ENCODE data around the gene TRPM7. TPM values are rescaled to one million over a fixed set of nuclear protein-coding genes. Genes with fewer than 3 reads are reported as not detected.

TRPM7 gene
- total RNA-seq, 1 donor from 2014 or later, result 41.2 TPM

- no peak within 1 kb of the TSS for H3K9ac ChIP-seq (ENCODE audit: low read depth in 1 of 3, low read length in 3 of 3)
- H3K36me3 ChIP-seq (ENCODE audit: control insufficient read depth in 3 of 3, insufficient read depth in 3 of 3, low read length in 3 of 3), result no peaks in the 10 kb centered on the region
- no peaks in the 10 kb centered on the region for H3K9me3 ChIP-seq (ENCODE audit: control insufficient read depth in 3 of 3, low read length in 3 of 3)
- no peak within 1 kb of the TSS for H3K4me3 ChIP-seq (ENCODE audit: low read length in 3 of 3)
- no peaks in the 10 kb centered on the region for H3K4me1 ChIP-seq (ENCODE audit: control insufficient read depth in 3 of 3, insufficient read depth in 3 of 3, low read length in 3 of 3)
- no peaks in the 10 kb centered on the region for H3K27me3 ChIP-seq (ENCODE audit: control insufficient read depth in 3 of 3, insufficient read depth in 3 of 3, low read length in 3 of 3)
- H3K27ac ChIP-seq (ENCODE audit: low read depth, low read length), result no peak within 1 kb of the TSS
Measured at GRCh38 chr15:50546566-50546965, 140.0 kb downstream of the TRPM7 start, which contains the start of gene USP50. USP50 (minus strand) TSS chr15:50546666; CDS start chr15:50546525, 141 bp downstream.

DNA sequence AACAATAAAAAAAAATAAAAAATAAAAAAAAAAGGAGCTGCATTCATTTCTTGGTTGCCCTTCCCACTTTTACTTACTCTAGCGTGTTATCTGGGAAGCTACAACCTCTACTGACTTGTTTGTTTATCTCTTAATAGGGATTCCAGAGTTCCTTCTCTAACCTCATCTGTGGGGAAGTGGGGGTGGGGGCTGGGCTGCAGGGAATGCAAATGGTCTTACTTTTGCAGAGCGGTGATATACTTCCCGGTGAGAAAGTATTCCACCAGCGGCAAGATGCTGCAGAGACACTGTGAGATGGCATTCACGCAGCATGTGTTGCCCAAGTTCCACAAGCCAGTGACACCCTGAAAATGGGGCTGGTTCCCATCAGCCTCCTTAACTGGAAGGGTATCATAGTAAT is 142.2 kb downstream of the TRPM7 start:
- no peaks in the 10 kb centered on the region for H3K27me3 ChIP-seq (ENCODE audit: control insufficient read depth in 3 of 3, insufficient read depth in 3 of 3, low read length in 3 of 3)
- H3K4me1 ChIP-seq (ENCODE audit: control insufficient read depth in 3 of 3, insufficient read depth in 3 of 3, low read length in 3 of 3), result no peaks in the 10 kb centered on the region
- no peak overlapping the region for H3K9ac ChIP-seq (ENCODE audit: low read depth in 1 of 3, low read length in 3 of 3)
- H3K9me3 ChIP-seq (ENCODE audit: control insufficient read depth in 3 of 3, low read length in 3 of 3), result no peaks in the 10 kb centered on the region
- H3K27ac ChIP-seq (ENCODE audit: low read depth, low read length), result no peak overlapping the region
- H3K4me3 ChIP-seq (ENCODE audit: low read length in 3 of 3), result no peak overlapping the region
- H3K36me3 ChIP-seq (ENCODE audit: control insufficient read depth in 3 of 3, insufficient read depth in 3 of 3, low read length in 3 of 3), result no peaks in the 10 kb centered on the region

DNA sequence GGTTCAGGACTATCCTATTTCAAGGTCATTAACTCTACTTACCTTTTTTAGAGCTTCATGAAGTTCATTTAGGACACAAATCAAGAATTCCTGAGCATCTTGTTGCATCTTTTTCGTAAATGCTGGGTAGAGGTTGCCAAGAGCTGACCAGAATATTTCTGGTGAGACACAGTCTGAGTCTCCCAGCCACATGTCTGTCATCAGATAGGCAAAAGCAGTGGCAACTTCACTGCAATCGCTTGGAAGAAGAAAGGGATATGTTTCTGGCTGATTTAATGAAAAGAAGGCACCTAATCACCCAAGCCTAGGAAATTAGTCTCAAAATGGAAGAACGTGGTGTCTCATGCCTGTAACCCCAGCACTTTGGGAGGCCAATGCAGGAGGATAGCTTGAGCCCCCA is 143.0 kb downstream of the TRPM7 start:
- Histone ChIP-seq H3K36me3 (ENCODE audit: control insufficient read depth in 3 of 3, insufficient read depth in 3 of 3, low read length in 3 of 3) (no peaks in the 10 kb centered on the region), H3K27me3 (ENCODE audit: control insufficient read depth in 3 of 3, insufficient read depth in 3 of 3, low read length in 3 of 3) (no peaks in the 10 kb centered on the region), H3K27ac (ENCODE audit: low read depth, low read length) (no peak overlapping the region), H3K4me3 (ENCODE audit: low read length in 3 of 3) (no peak overlapping the region), H3K4me1 (ENCODE audit: control insufficient read depth in 3 of 3, insufficient read depth in 3 of 3, low read length in 3 of 3) (no peaks in the 10 kb centered on the region), H3K9me3 (ENCODE audit: control insufficient read depth in 3 of 3, low read length in 3 of 3) (no peaks in the 10 kb centered on the region), H3K9ac (ENCODE audit: low read depth in 1 of 3, low read length in 3 of 3) (no peak overlapping the region)

GRCh38 chr15:50542887-50543210 is 143.7 kb downstream of the TRPM7 start:
- H3K36me3 ChIP-seq (ENCODE audit: control insufficient read depth in 3 of 3, insufficient read depth in 3 of 3, low read length in 3 of 3), result no peaks in the 10 kb centered on the region
- no peaks in the 10 kb centered on the region for H3K9me3 ChIP-seq (ENCODE audit: control insufficient read depth in 3 of 3, low read length in 3 of 3)
- H3K27ac ChIP-seq (ENCODE audit: low read depth, low read length), result no peak overlapping the region
- no peaks in the 10 kb centered on the region for H3K27me3 ChIP-seq (ENCODE audit: control insufficient read depth in 3 of 3, insufficient read depth in 3 of 3, low read length in 3 of 3)
- H3K9ac ChIP-seq (ENCODE audit: low read depth in 1 of 3, low read length in 3 of 3), result no peak overlapping the region
- H3K4me1 ChIP-seq (ENCODE audit: control insufficient read depth in 3 of 3, insufficient read depth in 3 of 3, low read length in 3 of 3), result no peaks in the 10 kb centered on the region
- H3K4me3 ChIP-seq (ENCODE audit: low read length in 3 of 3), result no peak overlapping the region

DNA sequence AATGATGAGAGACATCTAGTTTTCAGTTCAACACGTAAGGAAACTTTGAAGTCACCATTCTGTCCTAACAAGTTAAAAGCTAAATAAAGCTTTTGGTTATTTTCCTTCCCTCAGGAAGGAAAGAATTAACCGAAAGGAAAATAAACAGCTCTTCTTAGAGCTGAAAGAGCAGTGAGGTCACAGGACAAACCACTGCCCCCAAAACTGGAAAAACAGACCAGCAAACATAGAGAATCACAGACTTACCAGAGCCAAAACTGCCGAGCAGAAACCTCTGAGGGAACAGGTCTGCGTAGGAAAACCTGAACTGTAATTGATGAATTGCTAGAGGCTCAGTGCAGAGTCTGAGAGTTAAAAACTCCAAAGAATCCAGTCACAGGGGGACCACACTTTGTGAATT is 154.8 kb downstream of the TRPM7 start:
- no peak overlapping the region for H3K27ac ChIP-seq (ENCODE audit: low read depth, low read length)
- no peak overlapping the region for H3K9ac ChIP-seq (ENCODE audit: low read depth in 1 of 3, low read length in 3 of 3)
- H3K4me1 ChIP-seq (ENCODE audit: control insufficient read depth in 3 of 3, insufficient read depth in 3 of 3, low read length in 3 of 3), result no peaks in the 10 kb centered on the region
- no peaks in the 10 kb centered on the region for H3K9me3 ChIP-seq (ENCODE audit: control insufficient read depth in 3 of 3, low read length in 3 of 3)
- H3K27me3 ChIP-seq (ENCODE audit: control insufficient read depth in 3 of 3, insufficient read depth in 3 of 3, low read length in 3 of 3), result no peaks in the 10 kb centered on the region
- H3K4me3 ChIP-seq (ENCODE audit: low read length in 3 of 3), result no peak overlapping the region
- H3K36me3 ChIP-seq (ENCODE audit: control insufficient read depth in 3 of 3, insufficient read depth in 3 of 3, low read length in 3 of 3), result no peaks in the 10 kb centered on the region

DNA sequence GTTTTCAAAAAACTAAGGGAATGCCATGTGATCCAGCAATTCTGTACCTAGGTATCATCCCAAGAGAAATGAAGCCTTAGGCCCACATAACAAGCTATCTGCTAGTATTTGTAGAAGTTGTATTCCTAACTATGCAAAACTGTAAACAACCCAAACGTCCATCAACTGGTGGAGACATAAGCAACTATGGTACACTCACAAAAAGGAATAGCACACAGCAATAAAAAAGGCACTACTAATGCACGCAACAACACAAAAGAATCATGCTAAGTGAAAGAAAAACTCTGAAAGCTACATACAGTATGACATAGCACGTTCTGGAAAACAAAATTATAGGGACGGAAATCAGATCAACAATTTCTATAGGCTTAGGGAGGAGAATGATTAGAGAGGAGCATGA is 155.4 kb downstream of the TRPM7 start:
- H3K4me1 ChIP-seq (ENCODE audit: control insufficient read depth in 3 of 3, insufficient read depth in 3 of 3, low read length in 3 of 3), result no peaks in the 10 kb centered on the region
- no peak overlapping the region for H3K4me3 ChIP-seq (ENCODE audit: low read length in 3 of 3)
- no peaks in the 10 kb centered on the region for H3K27me3 ChIP-seq (ENCODE audit: control insufficient read depth in 3 of 3, insufficient read depth in 3 of 3, low read length in 3 of 3)
- no peaks in the 10 kb centered on the region for H3K9me3 ChIP-seq (ENCODE audit: control insufficient read depth in 3 of 3, low read length in 3 of 3)
- H3K9ac ChIP-seq (ENCODE audit: low read depth in 1 of 3, low read length in 3 of 3), result no peak overlapping the region
- no peak overlapping the region for H3K27ac ChIP-seq (ENCODE audit: low read depth, low read length)
- H3K36me3 ChIP-seq (ENCODE audit: control insufficient read depth in 3 of 3, insufficient read depth in 3 of 3, low read length in 3 of 3), result no peaks in the 10 kb centered on the region

- Histone ChIP-seq H3K27me3 (ENCODE audit: control insufficient read depth in 3 of 3, insufficient read depth in 3 of 3, low read length in 3 of 3) (no peaks in the 10 kb centered on the region), H3K9ac (ENCODE audit: low read depth in 1 of 3, low read length in 3 of 3) (no peak overlapping the region)
Measured at GRCh38 chr15:50523851-50524251, 162.7 kb downstream of the TRPM7 start.

GRCh38 chr15:50519740-50520425 is 166.7 kb downstream of the TRPM7 start:
- no peak overlapping the region for H3K27ac ChIP-seq (ENCODE audit: low read depth, low read length)
- H3K36me3 ChIP-seq (ENCODE audit: control insufficient read depth in 3 of 3, insufficient read depth in 3 of 3, low read length in 3 of 3), result no peaks in the 10 kb centered on the region
- H3K4me3 ChIP-seq (ENCODE audit: low read length in 3 of 3), result no peak overlapping the region
- no peaks in the 10 kb centered on the region for H3K4me1 ChIP-seq (ENCODE audit: control insufficient read depth in 3 of 3, insufficient read depth in 3 of 3, low read length in 3 of 3)
- H3K27me3 ChIP-seq (ENCODE audit: control insufficient read depth in 3 of 3, insufficient read depth in 3 of 3, low read length in 3 of 3), result no peaks in the 10 kb centered on the region
- H3K9ac ChIP-seq (ENCODE audit: low read depth in 1 of 3, low read length in 3 of 3), result no peak overlapping the region
- H3K9me3 ChIP-seq (ENCODE audit: control insufficient read depth in 3 of 3, low read length in 3 of 3), result peaks cover 0 to 3% (median 3%) of the 10 kb centered on the region in 3 donors

More at GRCh38 chr15:50523851-50524251, 162.7 kb downstream of the TRPM7 start:
- Histone ChIP-seq H3K4me1 (ENCODE audit: control insufficient read depth in 3 of 3, insufficient read depth in 3 of 3, low read length in 3 of 3) (no peaks in the 10 kb centered on the region), H3K27ac (ENCODE audit: low read depth, low read length) (no peak overlapping the region), H3K36me3 (ENCODE audit: control insufficient read depth in 3 of 3, insufficient read depth in 3 of 3, low read length in 3 of 3) (no peaks in the 10 kb centered on the region), H3K9me3 (ENCODE audit: control insufficient read depth in 3 of 3, low read length in 3 of 3) (no peaks in the 10 kb centered on the region), H3K4me3 (ENCODE audit: low read length in 3 of 3) (no peak overlapping the region)

- peaks cover 0 to 3% (median 3%) of the 10 kb centered on the region in 3 donors for H3K9me3 ChIP-seq (ENCODE audit: control insufficient read depth in 3 of 3, low read length in 3 of 3)
- H3K27me3 ChIP-seq (ENCODE audit: control insufficient read depth in 3 of 3, insufficient read depth in 3 of 3, low read length in 3 of 3), result no peaks in the 10 kb centered on the region
- H3K27ac ChIP-seq (ENCODE audit: low read depth, low read length), result no peak overlapping the region
- no peaks in the 10 kb centered on the region for H3K36me3 ChIP-seq (ENCODE audit: control insufficient read depth in 3 of 3, insufficient read depth in 3 of 3, low read length in 3 of 3)
- H3K9ac ChIP-seq (ENCODE audit: low read depth in 1 of 3, low read length in 3 of 3), result no peak overlapping the region
- no peak overlapping the region for H3K4me3 ChIP-seq (ENCODE audit: low read length in 3 of 3)
- H3K4me1 ChIP-seq (ENCODE audit: control insufficient read depth in 3 of 3, insufficient read depth in 3 of 3, low read length in 3 of 3), result no peaks in the 10 kb centered on the region
Measured at GRCh38 chr15:50513001-50513400, 173.6 kb downstream of the TRPM7 start.
